Head of caudate nucleus (tissue), 42 donors: ENCODE results near the gene ARHGAP15.

ENCODE experiments used
- DNase-seq, 42 donors: peaks; one replicate each; pipeline versions ENCODE4 v3.0.0 to v3.0.0-alpha.2; 2020 to 2021; ENCODE audit warnings: mixed read lengths in 7 of 42
- intact Hi-C: fragments of 100-400 bp; cut with DNase I; formaldehyde crosslinking; loops from one replicate; pipeline ENCODE4 v1.15.0; 2022

ARHGAP15 gene

GRCh38 chr2:143356736-143357446, 227.7 kb downstream of the ARHGAP15 start:
- DNase-seq = no peak
- intact Hi-C loops = no loop called here

GRCh38 chr2:143357966-143358365, 228.7 kb downstream of the ARHGAP15 start:
- intact Hi-C loops = no loop called here
- DNase-seq = no peak

GRCh38 chr2:143361346-143361745, 232.1 kb downstream of the ARHGAP15 start:
- DNase-seq = no peak
- intact Hi-C loops = no loop called here

GRCh38 chr2:143371616-143372015, 242.4 kb downstream of the ARHGAP15 start:
- intact Hi-C loops = no loop called here
- no peak for DNase-seq

- intact Hi-C loops = no loop called here
Observed at GRCh38 chr2:143375384-143375880, 246.2 kb downstream of the ARHGAP15 start.

GRCh38 chr2:143378996-143379395, 249.8 kb downstream of the ARHGAP15 start:
- intact Hi-C loops = no loop called here
- DNase-seq = no peak

More at GRCh38 chr2:143375384-143375880, 246.2 kb downstream of the ARHGAP15 start:
- no peak for DNase-seq

- intact Hi-C loops = no loop called here
- no peak for DNase-seq
Observed at GRCh38 chr2:143379955-143380354, 250.7 kb downstream of the ARHGAP15 start.

GRCh38 chr2:143382573-143382972, 253.4 kb downstream of the ARHGAP15 start:
- intact Hi-C loops = no loop called here
- DNase-seq = no peak

- intact Hi-C loops = no loop called here
- DNase-seq = no peak
Observed at GRCh38 chr2:143383016-143383415, 253.8 kb downstream of the ARHGAP15 start.

GRCh38 chr2:143384111-143384510, 254.9 kb downstream of the ARHGAP15 start:
- intact Hi-C loops = no loop called here
- DNase-seq = no peak

- DNase-seq = no peak
- intact Hi-C loops = no loop called here
Observed at GRCh38 chr2:143390171-143390570, 261.0 kb downstream of the ARHGAP15 start.

GRCh38 chr2:143392358-143392757, 263.1 kb downstream of the ARHGAP15 start:
- DNase-seq = no peak
- intact Hi-C loops = no loop called here

GRCh38 chr2:143394062-143394461, 264.8 kb downstream of the ARHGAP15 start:
- intact Hi-C loops = no loop called here
- no peak for DNase-seq

- intact Hi-C loops = no loop called here
- DNase-seq = no peak
Observed at GRCh38 chr2:143397884-143398614, 268.8 kb downstream of the ARHGAP15 start.

- no peak for DNase-seq
- intact Hi-C loops = no loop called here
Observed at GRCh38 chr2:143398781-143399180, 269.6 kb downstream of the ARHGAP15 start.

- intact Hi-C loops = no loop called here
- DNase-seq = no peak
Observed at GRCh38 chr2:143399631-143400069, 270.4 kb downstream of the ARHGAP15 start.

GRCh38 chr2:143401861-143402260, 272.6 kb downstream of the ARHGAP15 start:
- DNase-seq = no peak
- intact Hi-C loops = no loop called here

- intact Hi-C loops = no loop called here
- no peak for DNase-seq
Observed at GRCh38 chr2:143402451-143402850, 273.2 kb downstream of the ARHGAP15 start.

GRCh38 chr2:143410082-143410897, 281.1 kb downstream of the ARHGAP15 start:
- no peak for DNase-seq
- intact Hi-C loops = no loop called here

- DNase-seq = no peak
- intact Hi-C loops = no loop called here
Observed at GRCh38 chr2:143415571-143415970, 286.4 kb downstream of the ARHGAP15 start.
